H1 (cell line): ENCODE data around the gene ABHD14A. TPM values are rescaled to one million over a fixed set of nuclear protein-coding genes. Genes with fewer than 3 reads are reported as not detected.

Source experiments
- CTCF ChIA-PET: fragments of 300-600 bp; sonication (Branson Sonifier 250); formaldehyde crosslinking; loops from one replicate; lab custom pipeline; 2021; ENCODE audit not compliant: partially characterized antibody; lab: Charles Lee
- POLR2A ChIA-PET: fragments of 300-600 bp; sonication (Branson Sonifier 250); formaldehyde crosslinking; loops from one replicate; lab custom pipeline; 2021; ENCODE audit warnings: inconsistent platforms; ENCODE audit not compliant: partially characterized antibody; lab: Charles Lee
- DNase-seq, 2 experiments: peaks; one replicate each; pipeline versions ENCODE4 v3.0.0 to v3.0.0-alpha.2; 2010 to 2022; ENCODE audit warnings: low spot score in 2 of 2, low read depth in 1 of 2, mixed read lengths in 1 of 2
- FAIRE-seq: peaks from 2 replicates; lab custom pipeline; 2011; peaks lifted over from hg19 to GRCh38; lab: Jason Lieb, UNC
- H2AFZ ChIP-seq: 2 replicates; pipeline ENCODE4 v1.8.1; 2012; ENCODE audit warnings: low read length, inconsistent platforms
- H2AK5ac ChIP-seq: 2 replicates; pipeline ENCODE4 v1.6.1; 2013; ENCODE audit warnings: low read depth, low read length
- H2BK120ac ChIP-seq: replicated peaks from 2 replicates; pipeline ENCODE3; 2013; ENCODE audit warnings: low read depth, low read length, inconsistent platforms
- H2BK12ac ChIP-seq: 2 replicates; pipeline ENCODE4 v1.6.1; 2013; ENCODE audit warnings: low read depth, low read length
- H2BK15ac ChIP-seq: 2 replicates; pipeline ENCODE4 v1.6.1; 2013; ENCODE audit warnings: low read length
- H2BK20ac ChIP-seq: 2 replicates; pipeline ENCODE4 v1.6.1; 2013; ENCODE audit warnings: low read length
- H2BK5ac ChIP-seq: 2 replicates; pipeline ENCODE4 v1.6.1; 2013; ENCODE audit warnings: low read depth, low read length
- H3K14ac ChIP-seq: 2 replicates; pipeline ENCODE4 v1.6.1; 2013; ENCODE audit warnings: inconsistent platforms; ENCODE audit not compliant: insufficient read length
- H3K18ac ChIP-seq: 2 replicates; pipeline ENCODE4 v1.6.1; 2013; ENCODE audit warnings: low read length; ENCODE audit errors: extremely low read depth
- H3K23ac ChIP-seq: 2 replicates; pipeline ENCODE4 v1.6.1; 2013; ENCODE audit warnings: inconsistent platforms; ENCODE audit not compliant: insufficient read length
- H3K23me2 ChIP-seq: 2 replicates; pipeline ENCODE4 v1.6.1; 2013; ENCODE audit warnings: low read depth, low read length
- H3K27ac ChIP-seq: 2 replicates; pipeline ENCODE4 v1.6.1; 2011; ENCODE audit warnings: low read depth, low read length, inconsistent platforms
- H3K27me3 ChIP-seq, 4 experiments: replicated peaks in 1 of 4; 1 replicate in 1 of 4; 2 replicates in 3 of 4; pipeline versions ENCODE4 v1.6.1 to v1.8.1; 2011 to 2013; ENCODE audit warnings: low read length in 3 of 4, mild to moderate bottlenecking in 3 of 4, inconsistent platforms in 2 of 4, mixed read lengths in 2 of 4, moderate library complexity in 1 of 4; ENCODE audit not compliant: control insufficient read depth in 3 of 4, insufficient read depth in 3 of 4; ENCODE audit errors: extremely low read depth in 1 of 4
- H3K36me3 ChIP-seq, 4 experiments: 2 replicates each; pipeline versions ENCODE4 v1.6.1 to v1.8.1; 2011 to 2013; ENCODE audit warnings: mild to moderate bottlenecking in 4 of 4, low read length in 3 of 4, moderate library complexity in 2 of 4, control low read depth in 1 of 4, inconsistent platforms in 1 of 4; ENCODE audit not compliant: insufficient read depth in 4 of 4, control insufficient read depth in 2 of 4
- H3K4ac ChIP-seq: replicated peaks from 2 replicates; pipeline ENCODE3; 2013; ENCODE audit warnings: low read length, low read depth, mixed read lengths, inconsistent platforms; ENCODE audit not compliant: insufficient read length
- H3K4me1 ChIP-seq, 4 experiments: replicated peaks in 1 of 4; 1 replicate in 1 of 4; 2 replicates in 3 of 4; pipeline versions ENCODE4 v1.6.1 to v1.8.1; 2011 to 2013; ENCODE audit warnings: low read length in 3 of 4, inconsistent platforms in 2 of 4, mixed read lengths in 1 of 4; ENCODE audit not compliant: insufficient read depth in 4 of 4, control insufficient read depth in 3 of 4
- H3K4me2 ChIP-seq, 2 experiments: 2 replicates each; pipeline versions ENCODE4 v1.6.1 to v1.8.1; 2011 to 2013; ENCODE audit warnings: low read depth in 2 of 2, low read length in 2 of 2, control low read depth in 1 of 2, inconsistent platforms in 1 of 2, mild to moderate bottlenecking in 1 of 2; ENCODE audit not compliant: insufficient read depth in 1 of 2
- H3K4me3 ChIP-seq, 4 experiments: fragments of 200-600, 300-600 bp in 1 of 4; sonication (generic), shearing (Covaris generic), sonication (Bioruptor Twin) in 1 of 4; 2 replicates each; pipeline versions ENCODE4 v1.5.1 to v1.8.1; 2011 to 2016; ENCODE audit warnings: low read length in 4 of 4, low read depth in 3 of 4, control low read depth in 2 of 4, inconsistent platforms in 2 of 4, mild to moderate bottlenecking in 2 of 4, mixed read lengths in 1 of 4, moderate library complexity in 1 of 4; ENCODE audit not compliant: insufficient read depth in 2 of 4; ENCODE audit errors: extremely low read depth in 1 of 4
- H3K56ac ChIP-seq: replicated peaks from 2 replicates; pipeline ENCODE3; 2013; ENCODE audit warnings: low read depth, mild to moderate bottlenecking, mixed read lengths, low read length, inconsistent platforms; ENCODE audit not compliant: insufficient read length
- H3K79me1 ChIP-seq: 2 replicates; pipeline ENCODE4 v1.6.1; 2013; ENCODE audit warnings: low read depth, low read length, control low read depth
- H3K79me2 ChIP-seq, 2 experiments: 2 replicates each; pipeline versions ENCODE4 v1.6.1 to v1.8.1; 2012 to 2013; ENCODE audit warnings: low read length in 2 of 2, mild to moderate bottlenecking in 2 of 2, inconsistent platforms in 1 of 2; ENCODE audit not compliant: insufficient read depth in 2 of 2, control insufficient read depth in 1 of 2
- H3K9ac ChIP-seq, 4 experiments: replicated peaks in 1 of 4; 1 replicate in 1 of 4; 2 replicates in 3 of 4; pipeline versions ENCODE4 v1.6.1 to v1.8.1; 2011 to 2013; ENCODE audit warnings: low read depth in 3 of 4, low read length in 3 of 4, control low read depth in 2 of 4, mild to moderate bottlenecking in 2 of 4, moderate library complexity in 2 of 4, inconsistent platforms in 1 of 4; ENCODE audit errors: extremely low read depth in 1 of 4
- H3K9me3 ChIP-seq, 2 experiments: 2 replicates each; pipeline versions ENCODE4 v1.6.1 to v1.8.1; 2012 to 2013; ENCODE audit warnings: mild to moderate bottlenecking in 2 of 2, moderate library complexity in 2 of 2, control low read depth in 1 of 2, inconsistent platforms in 1 of 2, low read depth in 1 of 2, low read length in 1 of 2, mixed read lengths in 1 of 2; ENCODE audit not compliant: insufficient read depth in 2 of 2
- H4K20me1 ChIP-seq, 2 experiments: replicated peaks in 1 of 2; 2 replicates each; pipeline versions ENCODE3 to v1.8.1; 2011 to 2013; ENCODE audit warnings: inconsistent platforms in 2 of 2, low read length in 2 of 2, mild to moderate bottlenecking in 1 of 2; ENCODE audit not compliant: insufficient read depth in 2 of 2, control insufficient read depth in 1 of 2
- H4K5ac ChIP-seq: 2 replicates; pipeline ENCODE4 v1.6.1; 2013; ENCODE audit warnings: low read length, low read depth, mixed read lengths, inconsistent platforms; ENCODE audit not compliant: insufficient read length
- H4K8ac ChIP-seq: 2 replicates; pipeline ENCODE4 v1.8.0; 2013; ENCODE audit warnings: mild to moderate bottlenecking, moderate library complexity, low read length, inconsistent platforms; ENCODE audit not compliant: insufficient read depth; ENCODE audit errors: extremely low read depth
- H4K91ac ChIP-seq: replicated peaks from 2 replicates; pipeline ENCODE3; 2013; ENCODE audit warnings: low read length, mixed read lengths, inconsistent platforms; ENCODE audit not compliant: insufficient read length
- CEBPB ChIP-seq: IDR thresholded peaks from 2 replicates; pipeline ENCODE4 v1.6.1; 2012; ENCODE audit warnings: low read depth, low read length
- CTCF ChIP-seq, 3 experiments: IDR thresholded peaks; 1 replicate in 2 of 3; 2 replicates in 1 of 3; pipeline versions ENCODE4 v1.5.1 to v1.6.1; 2011; ENCODE audit warnings: low read length in 3 of 3, mild to moderate bottlenecking in 3 of 3, inconsistent platforms in 2 of 3, low read depth in 1 of 3, moderate library complexity in 1 of 3; ENCODE audit not compliant: insufficient read depth in 1 of 3; ENCODE audit errors: control extremely low read depth in 1 of 3
- EP300 ChIP-seq, 2 experiments: IDR thresholded peaks; 1 replicate in 1 of 2; 2 replicates in 1 of 2; pipeline ENCODE4 v1.6.1; 2011 to 2012; ENCODE audit warnings: low read depth in 2 of 2, low read length in 2 of 2, mild to moderate bottlenecking in 2 of 2, borderline replicate concordance in 1 of 2, inconsistent platforms in 1 of 2, moderate library complexity in 1 of 2
- JUN ChIP-seq: IDR thresholded peaks from 2 replicates; pipeline ENCODE4 v1.6.1; 2011; ENCODE audit warnings: low read depth, mild to moderate bottlenecking, improper control_type of control experiment, low read length
- JUND ChIP-seq: IDR thresholded peaks from 2 replicates; pipeline ENCODE4 v1.6.1; 2011; ENCODE audit warnings: mild to moderate bottlenecking, improper control_type of control experiment, low read length
- NANOG ChIP-seq: IDR thresholded peaks from 2 replicates; pipeline ENCODE4 v1.6.1; 2011; ENCODE audit warnings: low read length, low read depth, mild to moderate bottlenecking, inconsistent platforms; ENCODE audit not compliant: insufficient read depth, poor library complexity, severe bottlenecking
- RBBP5 ChIP-seq: IDR thresholded peaks from 2 replicates; pipeline ENCODE4 v1.7.1; 2012; ENCODE audit warnings: low read depth, mild to moderate bottlenecking, inconsistent platforms, low read length, moderate library complexity, borderline replicate concordance
- RNF2 ChIP-seq: fragments of 200-900, 300-1000 bp; sonication (generic); IDR thresholded peaks from 2 replicates; pipeline ENCODE4 v1.7.1; 2016; ENCODE audit warnings: borderline replicate concordance, low read depth, mild to moderate bottlenecking, antibody characterized with exemption, low read length; ENCODE audit not compliant: poor library complexity, severe bottlenecking; ENCODE audit errors: missing control alignments
- RXRA ChIP-seq: IDR thresholded peaks from 2 replicates; pipeline ENCODE4 v1.6.1; 2011; ENCODE audit warnings: low read depth, mild to moderate bottlenecking, low read length, moderate library complexity; ENCODE audit not compliant: insufficient read depth
- TAF1 ChIP-seq: IDR thresholded peaks from 2 replicates; pipeline ENCODE4 v1.6.1; 2011; ENCODE audit warnings: mild to moderate bottlenecking, low read depth, low read length
- WGBS, 2 experiments: shearing (Covaris generic) in 1 of 2; methylation state at CpG; one replicate each; pipeline versions ENCODE4 v1.1.6 to v1.1.7; 2013 to 2015; ENCODE audit warnings: low lambda C conversion rate in 2 of 2, mixed read lengths in 2 of 2, inconsistent platforms in 1 of 2, low coverage in 1 of 2, missing lambda C conversion rate in 1 of 2; ENCODE audit not compliant: insufficient replicate concordance in 2 of 2, insufficient coverage in 1 of 2, insufficient read length in 1 of 2; ENCODE audit errors: extremely low coverage in 1 of 2, missing lambda C conversion rate in 1 of 2; 5-methylcytosine and 5-hydroxymethylcytosine counted together
- polyA plus RNA-seq, 7 experiments: library from polyadenylated mRNA; depleted of rRNA in 3 of 7; stranded (reverse) in 5 of 7; unstranded in 2 of 7; fragments of >200 nt in 5 of 7; fragments of 200-250 nt in 2 of 7; gene quantifications; 1 replicate in 5 of 7; 2 replicates in 1 of 7; 4 replicates in 1 of 7; pipeline versions ENCODE4 v1.2.1 to v1.2.3, GENCODE V29; 2011 to 2013; ENCODE audit warnings: missing spikeins in 2 of 7, mixed read lengths in 2 of 7
- total RNA-seq: library from RNA; stranded (reverse); fragmentation: NEBNext Ultra II Directional; extraction: Animal tissue kit (Norgen Biotek cat#: 25700); gene quantifications from 2 replicates; pipeline ENCODE4 v1.2.1, GENCODE V29; 2021

The ABHD14A gene
- total and polyA plus RNA-seq, 2 of the 8 experiments (the other 6 are each of a cell fraction or from before 2014, with no cell fraction given): 4.6 to 9.8 TPM

DNA sequence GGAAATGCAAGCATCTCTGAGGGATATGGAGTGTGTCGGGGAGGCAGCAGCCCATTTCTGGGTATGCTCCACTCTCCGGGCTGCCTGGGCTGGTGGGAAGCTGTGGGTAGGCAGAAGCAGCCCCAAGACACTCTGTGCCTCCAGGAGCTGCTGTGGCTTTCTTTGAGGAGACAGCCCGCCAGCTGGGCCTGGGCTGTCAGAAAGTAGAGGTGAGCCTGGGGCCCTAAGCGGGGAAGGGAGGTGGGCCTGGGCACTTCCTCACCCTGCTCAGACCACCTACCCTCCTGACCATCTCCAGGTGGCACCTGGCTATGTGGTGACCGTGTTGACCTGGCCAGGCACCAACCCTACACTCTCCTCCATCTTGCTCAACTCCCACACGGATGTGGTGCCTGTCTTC, 10.2 kb downstream of the ABHD14A start:
- no peak overlapping the region for H3K14ac ChIP-seq
- no peaks in the 10 kb centered on the region for H3K9me3 ChIP-seq
- no peak overlapping the region for H4K91ac ChIP-seq
- H3K27ac ChIP-seq: no peak overlapping the region
- FAIRE-seq (no peak), DNase-seq (no peak)
- H3K56ac ChIP-seq: no peak overlapping the region
- H3K4me1 ChIP-seq: peaks cover 0 to 14% (median 9%) of the 10 kb centered on the region in 4 experiments; a peak in 6 of 7 replicates
- no peak overlapping the region for H2BK12ac ChIP-seq
- H3K23me2 ChIP-seq: peaks cover 7% of the 10 kb centered on the region
- no peak overlapping the region for H2AFZ ChIP-seq
- no peak overlapping the region for H3K4ac ChIP-seq
- no peak overlapping the region for H3K18ac ChIP-seq
- no peak overlapping the region for H2BK120ac ChIP-seq
- H3K4me3 ChIP-seq: no peak overlapping the region
- no peak overlapping the region for H2BK20ac ChIP-seq
- H3K9ac ChIP-seq: no peak overlapping the region
- POLR2A ChIA-PET: interaction anchor here (0.6 to 29.3 kb wide), 5 partner anchors 1 to 299 kb away, joined by 3 to 923 read pairs (median 13); partner anchors contain the start of genes ABHD14A, ABHD14B, ACY1 and GPR62
- no peak overlapping the region for H3K4me2 ChIP-seq
- no peak overlapping the region for H2BK15ac ChIP-seq
- H3K23ac ChIP-seq: no peak overlapping the region
- no peaks in the 10 kb centered on the region for H3K79me2 ChIP-seq
- CTCF ChIA-PET: interaction anchor here (3.5 to 5.5 kb wide), 4 partner anchors 12 to 42 kb away, joined by 24 to 66 read pairs (median 26); partner anchors contain the start of genes ABHD14B, PARP3, PCBP4 and RRP9
- no peaks in the 10 kb centered on the region for H3K36me3 ChIP-seq
- WGBS, 2 experiments: 82% methylated on average over 5 of the region's 6 CpGs; no CpG with 5 or more reads in 1 of the 2 experiments
- H3K27me3 ChIP-seq: no peaks in the 10 kb centered on the region
- H4K5ac ChIP-seq: no peak overlapping the region
- no peak overlapping the region for H2BK5ac ChIP-seq
- H4K8ac ChIP-seq: no peak overlapping the region
- H2AK5ac ChIP-seq: no peak overlapping the region
- H3K79me1 ChIP-seq: peaks cover 7% of the 10 kb centered on the region
- peaks cover 0 to 4% of the 10 kb centered on the region in 2 experiments for H4K20me1 ChIP-seq
- TF ChIP-seq TAF1 (no peak), CEBPB (no peak), JUN (no peak), NANOG (no peak), RNF2 (no peak), RBBP5 (no peak), CTCF (IDR thresholded peaks at IDR 0.05; ENCODE audit: control extremely low read depth in 1 of 3, insufficient read depth in 1 of 3, low read depth in 1 of 3, low read length in 3 of 3) (no peak), RXRA (no peak), EP300 (IDR thresholded peaks at IDR 0.05; ENCODE audit: borderline replicate concordance in 1 of 2, low read depth in 2 of 2, low read length in 2 of 2) (no peak), JUND (no peak)
